ENCODE data around the gene RTEL1. TPM values are rescaled to one million over a fixed set of nuclear protein-coding genes. Genes with fewer than 3 reads are reported as not detected.
A peak's percentile ranks its signal among the peaks of the same experiment; 100 is the strongest.
"Not testable (repeated sequence)": the region's sequence is repeated elsewhere in the genome, so short reads cannot be mapped to it uniquely, and the experiment has no call there.

The RTEL1 gene
- total RNA-seq, 2 donors from 2014 or later, result 4.8 to 9.2 TPM

DNA sequence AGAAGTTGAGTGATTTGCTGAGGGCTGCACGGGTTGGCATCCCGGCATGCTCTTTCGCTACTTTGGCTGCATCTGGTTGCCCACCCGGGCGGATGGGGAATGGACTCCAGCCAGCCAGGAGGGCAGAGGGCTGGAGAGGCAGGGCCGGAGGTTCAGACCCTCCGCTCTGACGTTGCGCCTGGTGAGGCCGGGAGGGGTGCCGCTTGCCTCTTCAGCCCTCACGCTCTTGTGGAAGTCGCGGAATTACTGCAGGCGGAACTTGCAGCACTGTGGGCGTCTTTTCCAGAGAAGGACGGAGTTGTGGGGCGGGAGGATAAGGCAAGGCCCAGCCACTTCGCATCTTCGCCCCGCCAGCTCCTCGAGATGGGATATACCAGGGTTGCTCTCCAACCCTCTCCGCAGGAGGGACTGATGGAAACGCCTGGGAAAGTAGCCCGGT lies 656 bp downstream of the RTEL1 start:
- H3K27me3 ChIP-seq, result no peaks in the 10 kb centered on the region
- no peaks in the 10 kb centered on the region for H3K9me3 ChIP-seq
- peaks cover 0 to 27% of the 10 kb centered on the region in 2 donors for H3K4me1 ChIP-seq
- H3K36me3 ChIP-seq, result peaks cover 24% of the 10 kb centered on the region
- DNase-seq (ENCODE audit: low spot score), result no peak
- peak overlapping the region; percentile 81 to 82 for H3K27ac ChIP-seq
- H3K4me3 ChIP-seq, result peak overlapping the region; percentile 63 to 78
- TF ChIP-seq, protein P1, sequence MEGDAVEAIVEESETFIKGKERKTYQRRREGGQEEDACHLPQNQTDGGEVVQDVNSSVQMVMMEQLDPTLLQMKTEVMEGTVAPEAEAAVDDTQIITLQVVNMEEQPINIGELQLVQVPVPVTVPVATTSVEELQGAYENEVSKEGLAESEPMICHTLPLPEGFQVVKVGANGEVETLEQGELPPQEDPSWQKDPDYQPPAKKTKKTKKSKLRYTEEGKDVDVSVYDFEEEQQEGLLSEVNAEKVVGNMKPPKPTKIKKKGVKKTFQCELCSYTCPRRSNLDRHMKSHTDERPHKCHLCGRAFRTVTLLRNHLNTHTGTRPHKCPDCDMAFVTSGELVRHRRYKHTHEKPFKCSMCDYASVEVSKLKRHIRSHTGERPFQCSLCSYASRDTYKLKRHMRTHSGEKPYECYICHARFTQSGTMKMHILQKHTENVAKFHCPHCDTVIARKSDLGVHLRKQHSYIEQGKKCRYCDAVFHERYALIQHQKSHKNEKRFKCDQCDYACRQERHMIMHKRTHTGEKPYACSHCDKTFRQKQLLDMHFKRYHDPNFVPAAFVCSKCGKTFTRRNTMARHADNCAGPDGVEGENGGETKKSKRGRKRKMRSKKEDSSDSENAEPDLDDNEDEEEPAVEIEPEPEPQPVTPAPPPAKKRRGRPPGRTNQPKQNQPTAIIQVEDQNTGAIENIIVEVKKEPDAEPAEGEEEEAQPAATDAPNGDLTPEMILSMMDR (IDR thresholded peaks at IDR 0.05), result no peak

DNA sequence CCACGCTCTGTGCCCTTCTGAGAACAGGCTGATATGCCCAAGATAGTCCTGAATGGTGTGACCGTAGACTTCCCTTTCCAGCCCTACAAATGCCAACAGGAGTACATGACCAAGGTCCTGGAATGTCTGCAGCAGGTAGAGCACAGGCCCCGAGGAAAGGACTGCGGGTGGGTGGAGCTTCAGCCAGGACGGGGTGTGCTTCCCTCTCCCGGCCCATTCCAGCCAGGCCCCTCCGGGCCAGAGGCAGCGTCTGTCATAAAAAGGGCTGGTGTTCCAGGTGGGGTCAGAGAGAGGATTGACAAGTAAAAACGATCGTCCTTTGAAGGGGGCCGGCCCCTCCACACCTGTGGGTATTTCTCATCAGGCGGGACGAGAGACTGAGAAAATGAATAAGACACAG lies 1.3 kb downstream of the RTEL1 start:
- no peaks in the 10 kb centered on the region for H3K9me3 ChIP-seq
- H3K27ac ChIP-seq, result peak overlapping the region; percentile 81 to 82
- TF ChIP-seq, protein P1 (IDR thresholded peaks at IDR 0.05), result no peak
- H3K36me3 ChIP-seq, result peaks cover 24% of the 10 kb centered on the region
- DNase-seq (ENCODE audit: low spot score), result no peak
- peak overlapping the region; percentile 63 to 78 for H3K4me3 ChIP-seq
- H3K27me3 ChIP-seq, result no peaks in the 10 kb centered on the region
- H3K4me1 ChIP-seq, result peaks cover 0 to 21% of the 10 kb centered on the region in 2 donors

DNA sequence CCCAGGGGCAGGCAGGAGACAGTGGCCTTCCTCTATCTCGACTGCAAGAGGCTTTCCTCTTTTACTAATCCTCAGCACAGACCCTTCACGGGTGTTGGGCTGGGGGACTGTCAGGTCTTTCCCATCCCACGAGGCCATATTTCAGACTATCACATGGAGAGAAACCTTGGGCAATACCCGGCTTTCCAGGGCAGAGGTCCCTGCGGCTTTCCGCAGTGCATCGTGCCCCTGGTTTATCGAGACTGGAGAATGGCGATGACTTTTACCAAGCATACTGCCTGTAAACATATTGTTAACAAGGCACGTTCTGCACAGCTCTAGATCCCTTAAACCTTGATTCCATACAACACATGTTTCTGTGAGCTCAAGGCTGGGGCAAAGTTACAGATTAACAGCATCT lies 2.1 kb downstream of the RTEL1 start:
- not testable (repeated sequence) for DNase-seq (ENCODE audit: low spot score); H3K27ac ChIP-seq; H3K4me3 ChIP-seq; H3K27me3 ChIP-seq; H3K9me3 ChIP-seq
- Histone ChIP-seq H3K4me1 (peaks cover 0 to 21% of the 10 kb centered on the region in 2 donors), H3K36me3 (peaks cover 24% of the 10 kb centered on the region)

DNA sequence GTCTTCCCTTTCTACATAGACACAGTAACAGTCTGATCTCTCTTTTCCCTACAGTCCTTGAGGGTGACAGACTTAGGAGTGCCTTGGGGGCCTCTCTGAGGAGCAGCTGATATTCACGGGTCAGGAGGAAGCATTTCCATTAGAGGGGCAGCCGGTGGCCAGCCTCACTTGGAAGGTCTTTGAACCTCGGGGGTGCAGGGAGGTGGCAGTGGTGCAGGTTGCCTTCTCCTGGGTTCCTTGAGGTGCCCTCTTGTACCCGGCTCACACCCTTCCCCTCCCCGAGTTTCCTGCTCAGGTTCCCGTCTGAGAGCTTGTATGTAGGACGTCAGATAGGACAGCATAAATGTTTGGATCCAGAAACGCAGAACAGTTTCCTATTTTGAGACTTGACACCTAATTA lies 2.5 kb downstream of the RTEL1 start:
- H3K27me3 ChIP-seq, result no peaks in the 10 kb centered on the region
- no peak overlapping the region for H3K4me3 ChIP-seq
- peaks cover 0 to 21% of the 10 kb centered on the region in 2 donors for H3K4me1 ChIP-seq
- TF ChIP-seq, protein P1 (IDR thresholded peaks at IDR 0.05), result no peak
- no peaks in the 10 kb centered on the region for H3K9me3 ChIP-seq
- H3K36me3 ChIP-seq, result peaks cover 24% of the 10 kb centered on the region
- no peak overlapping the region for H3K27ac ChIP-seq
- no peak for DNase-seq (ENCODE audit: low spot score)

DNA sequence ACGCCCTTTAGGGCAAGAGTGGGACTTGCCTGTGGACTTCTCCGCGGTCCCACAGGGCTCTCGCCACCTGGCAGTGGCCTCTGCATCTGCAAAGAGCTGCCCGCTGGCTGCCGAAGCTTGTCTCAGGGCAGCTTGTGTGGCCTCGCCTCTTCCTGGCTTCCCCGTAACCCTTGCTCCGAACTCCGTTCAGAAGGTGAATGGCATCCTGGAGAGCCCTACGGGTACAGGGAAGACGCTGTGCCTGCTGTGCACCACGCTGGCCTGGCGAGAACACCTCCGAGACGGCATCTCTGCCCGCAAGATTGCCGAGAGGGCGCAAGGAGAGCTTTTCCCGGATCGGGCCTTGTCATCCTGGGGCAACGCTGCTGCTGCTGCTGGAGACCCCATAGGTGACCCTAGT lies 3.0 kb downstream of the RTEL1 start:
- Histone ChIP-seq H3K27me3 (no peaks in the 10 kb centered on the region), H3K36me3 (peaks cover 24% of the 10 kb centered on the region), H3K9me3 (no peaks in the 10 kb centered on the region), H3K4me3 (no peak overlapping the region), H3K4me1 (peaks cover 0 to 21% of the 10 kb centered on the region in 2 donors), H3K27ac (no peak overlapping the region)
- no peak for DNase-seq (ENCODE audit: low spot score)
- TF ChIP-seq, protein P1 (IDR thresholded peaks at IDR 0.05), result no peak

DNA sequence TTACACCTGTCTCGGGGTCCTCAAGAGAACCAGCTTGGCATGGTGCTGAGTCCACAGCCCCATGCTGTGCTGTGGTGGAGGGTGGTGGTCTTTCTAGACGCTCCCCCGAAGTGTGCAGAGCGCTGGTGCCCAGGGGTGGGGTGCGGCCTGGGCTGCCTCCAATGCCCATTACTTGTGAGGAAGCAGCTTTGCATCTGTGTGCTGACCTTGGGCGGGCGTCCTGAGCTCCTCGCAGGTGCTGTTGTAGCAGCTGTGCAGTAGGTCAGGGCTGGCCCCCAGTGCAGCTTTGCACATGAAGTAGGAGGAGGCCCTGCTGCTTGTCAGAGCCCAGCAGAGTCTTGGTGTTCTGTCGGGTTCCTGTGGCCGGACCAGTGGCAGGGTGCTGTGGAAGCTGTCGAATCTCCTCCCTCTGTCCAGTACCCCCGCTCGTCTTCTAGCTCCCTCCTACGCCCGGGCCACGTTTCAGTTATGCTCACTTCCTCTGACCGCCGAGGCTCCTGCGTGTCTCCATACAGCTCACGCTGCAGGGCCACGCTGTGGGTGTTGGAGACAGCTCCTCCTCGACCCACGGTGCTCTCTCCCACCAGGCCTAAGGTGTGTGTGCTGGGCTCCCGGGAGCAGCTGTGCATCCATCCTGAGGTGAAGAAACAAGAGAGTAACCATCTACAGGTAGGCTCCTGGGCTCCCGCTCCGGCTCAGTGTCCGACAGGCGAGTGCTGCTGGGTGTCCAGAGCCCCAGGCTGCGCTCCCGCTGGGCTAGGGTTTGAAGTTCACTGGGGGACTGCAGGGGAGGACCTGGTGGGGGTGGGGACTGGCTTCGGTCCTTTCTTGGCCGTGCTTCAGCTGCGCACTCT lies 4.1 kb downstream of the RTEL1 start:
- peaks cover 0 to 18% of the 10 kb centered on the region in 2 donors for H3K4me1 ChIP-seq
- no peak overlapping the region for H3K4me3 ChIP-seq
- H3K9me3 ChIP-seq, result no peaks in the 10 kb centered on the region
- DNase-seq (ENCODE audit: low spot score), result no peak
- no peak overlapping the region for H3K27ac ChIP-seq
- no peaks in the 10 kb centered on the region for H3K27me3 ChIP-seq
- TF ChIP-seq, protein P1 (IDR thresholded peaks at IDR 0.05), result no peak
- peaks cover 26% of the 10 kb centered on the region for H3K36me3 ChIP-seq

All from right atrium auricular region (tissue), 2 donors.